ENCODE data around the gene GLIPR1. TPM values are rescaled to one million over a fixed set of nuclear protein-coding genes. Genes with fewer than 3 reads are reported as not detected.
A peak's percentile ranks its signal among the peaks of the same experiment; 100 is the strongest.
"Not testable (repeated sequence)": the region's sequence is repeated elsewhere in the genome, so short reads cannot be mapped to it uniquely, and the experiment has no call there.

Gene GLIPR1
- total RNA-seq, 2 experiments from 2014 or later, result 1.3 to 1.5 TPM

DNA sequence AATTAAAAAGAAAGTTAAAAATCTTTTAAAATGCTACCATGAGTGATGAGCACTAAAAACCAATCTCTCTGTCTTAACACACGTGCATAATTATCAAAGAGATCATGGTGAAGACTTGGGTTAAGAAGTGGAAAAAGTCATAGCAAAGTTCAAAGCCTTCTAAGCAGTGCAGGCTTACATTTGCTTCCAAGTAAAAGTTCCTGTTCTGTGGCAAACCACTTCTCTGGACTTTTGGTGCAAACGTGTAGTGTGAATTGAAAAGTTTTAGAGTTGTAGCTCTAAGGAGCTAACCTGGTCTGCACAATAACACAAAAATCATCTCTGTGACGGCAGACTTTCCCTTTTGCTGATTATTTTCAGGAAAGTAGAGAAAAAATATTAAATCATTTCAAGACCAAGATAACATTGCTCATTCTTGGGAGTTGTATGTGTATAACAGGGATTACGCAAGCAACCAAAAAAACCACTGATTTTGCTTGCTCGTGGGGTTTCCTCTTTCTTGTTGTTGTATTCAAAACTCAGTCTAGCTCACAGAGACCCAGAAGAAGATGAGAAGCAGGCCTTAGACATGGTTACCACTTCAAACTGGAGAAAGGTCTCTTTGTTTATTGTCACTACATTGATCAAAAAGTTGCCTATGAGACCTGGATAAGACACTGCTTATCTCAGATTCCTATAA, 2.3 kb upstream of the GLIPR1 start:
- intact Hi-C loops (cut with micrococcal nuclease), result loop anchor here (1.0 kb wide), 4 partner anchors 41 to 589 kb away; no protein-coding TSS in a partner anchor
- H3K36me3 Mint-ChIP-seq (ENCODE audit: low read depth), result no peaks in the 10 kb centered on the region
- no peaks in the 10 kb centered on the region for H3K9me3 Mint-ChIP-seq
- DNase-seq, result peak; percentile 64
- H3K4me1 Mint-ChIP-seq (ENCODE audit: low read depth), result peaks cover 61% of the 10 kb centered on the region
- H3K4me3 Mint-ChIP-seq, result no peak overlapping the region
- H3K27ac Mint-ChIP-seq, result peak overlapping the region; percentile 7
- CTCF ChIA-PET, result interaction anchor here (0.7 to 1.7 kb wide), 4 partner anchors 8 to 144 kb away, joined by 4 to 9 read pairs (median 6); partner anchors contain the start of genes GLIPR1L1 and GLIPR1L2
- H3K27me3 Mint-ChIP-seq (ENCODE audit: low read depth), result no peaks in the 10 kb centered on the region

DNA sequence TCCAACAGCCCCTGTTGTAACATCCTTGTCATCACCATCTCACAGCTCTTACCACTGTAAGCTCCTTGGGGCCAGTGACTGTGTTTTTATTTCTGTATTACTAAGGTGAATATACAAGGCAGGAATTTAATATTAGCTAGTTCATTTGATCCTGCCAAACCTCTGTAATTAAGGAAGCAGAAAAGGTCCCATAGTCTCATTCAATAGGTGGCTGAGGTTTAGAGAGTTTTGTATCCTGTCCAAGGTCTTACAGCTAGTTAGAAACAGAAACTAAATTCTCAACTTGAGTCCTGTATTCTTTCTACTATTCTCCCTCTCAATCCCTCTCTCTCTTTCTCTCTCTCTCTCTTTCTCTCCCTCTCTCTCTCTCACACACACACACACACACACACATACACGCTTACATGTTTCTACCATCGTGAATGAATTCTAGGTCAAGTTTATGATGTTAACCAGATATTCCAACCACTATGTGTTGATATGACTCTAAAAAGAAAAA, 543 bp upstream of the GLIPR1 start:
- Mint-ChIP-seq H3K27ac (peak overlapping the region; percentile 82), H3K27me3 (ENCODE audit: low read depth) (no peaks in the 10 kb centered on the region), H3K4me1 (ENCODE audit: low read depth) (peaks cover 76% of the 10 kb centered on the region), H3K4me3 (peak overlapping the region; percentile 87), H3K36me3 (ENCODE audit: low read depth) (no peaks in the 10 kb centered on the region), H3K9me3 (no peaks in the 10 kb centered on the region)
- CTCF ChIA-PET, result interaction anchor here (0.6 to 2.2 kb wide), 6 partner anchors 8 to 679 kb away, joined by 3 to 10 read pairs (median 3); partner anchors contain the start of genes GLIPR1L2 and PHLDA1
- intact Hi-C loops (cut with micrococcal nuclease), result loop anchor here (1.0 to 10.0 kb wide), 13 partner anchors 9 to 1585 kb away; partner anchors contain the start of genes BBS10, E2F7, GLIPR1L1 and GLIPR1L2
- no peak for DNase-seq

DNA sequence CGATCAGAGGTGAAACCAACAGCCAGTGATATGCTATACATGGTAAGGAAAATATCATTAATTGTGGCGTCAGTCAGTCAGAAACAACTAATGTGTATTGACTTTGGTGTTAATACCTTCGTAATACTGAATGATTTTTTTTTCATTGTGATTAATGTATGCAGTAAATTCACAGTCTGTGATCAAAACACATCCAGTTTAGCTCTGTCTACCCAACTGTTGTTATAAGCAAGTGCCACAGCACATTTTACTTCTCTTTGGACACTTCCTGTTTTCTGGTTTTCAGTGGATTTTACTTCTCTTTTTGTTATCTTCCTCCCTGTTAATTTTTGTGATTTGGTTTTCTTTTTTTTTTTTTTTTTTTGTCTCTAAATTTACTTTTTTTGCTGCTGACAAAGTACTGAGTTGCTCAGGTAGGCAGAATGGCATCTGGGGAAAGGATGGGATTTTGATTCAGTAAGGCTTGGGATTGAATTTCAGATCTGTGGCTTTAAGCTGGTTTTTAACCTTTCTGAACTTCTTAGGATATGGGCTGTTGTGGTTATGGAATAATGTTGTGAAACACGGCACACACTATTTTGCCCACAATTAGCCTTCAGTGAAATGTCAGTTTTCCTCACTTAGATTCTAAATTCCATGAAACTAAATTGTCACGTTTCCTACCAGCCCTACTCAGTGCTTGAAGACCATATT, 604 bp downstream of the GLIPR1 start:
- DNase-seq, result no peak
- Mint-ChIP-seq H3K4me3 (peak overlapping the region; percentile 87), H3K36me3 (ENCODE audit: low read depth) (no peaks in the 10 kb centered on the region), H3K4me1 (ENCODE audit: low read depth) (peaks cover 77% of the 10 kb centered on the region), H3K9me3 (no peaks in the 10 kb centered on the region), H3K27ac (peak overlapping the region; percentile 82), H3K27me3 (ENCODE audit: low read depth) (no peaks in the 10 kb centered on the region)
- CTCF ChIA-PET, result interaction anchor here (0.7 to 2.2 kb wide), 2 partner anchors 90 to 677 kb away, joined by 3 to 10 read pairs; partner anchors contain the start of gene GLIPR1L2
- intact Hi-C loops (cut with micrococcal nuclease), result loop anchor here (2.0 to 10.0 kb wide), 4 partner anchors 161 to 1584 kb away; partner anchors contain the start of genes BBS10, E2F7 and ZDHHC17

DNA sequence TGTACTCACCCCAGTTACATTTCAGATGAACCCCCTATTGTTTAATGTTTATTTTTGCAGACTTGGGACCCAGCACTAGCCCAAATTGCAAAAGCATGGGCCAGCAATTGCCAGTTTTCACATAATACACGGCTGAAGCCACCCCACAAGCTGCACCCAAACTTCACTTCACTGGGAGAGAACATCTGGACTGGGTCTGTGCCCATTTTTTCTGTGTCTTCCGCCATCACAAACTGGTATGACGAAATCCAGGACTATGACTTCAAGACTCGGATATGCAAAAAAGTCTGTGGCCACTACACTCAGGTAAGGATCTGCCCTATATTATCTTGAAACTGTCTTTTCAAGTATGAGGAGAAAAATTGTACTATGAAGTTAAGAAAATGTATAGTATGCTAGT, 1.2 kb downstream of the GLIPR1 start:
- DNase-seq, result no peak
- Mint-ChIP-seq H3K27me3 (ENCODE audit: low read depth) (no peaks in the 10 kb centered on the region), H3K36me3 (ENCODE audit: low read depth) (no peaks in the 10 kb centered on the region), H3K4me3 (peak overlapping the region; percentile 87), H3K27ac (peak overlapping the region; percentile 31), H3K4me1 (ENCODE audit: low read depth) (peaks cover 75% of the 10 kb centered on the region), H3K9me3 (no peaks in the 10 kb centered on the region)
- CTCF ChIA-PET, result interaction anchor here (0.6 to 2.2 kb wide), 2 partner anchors 90 to 130 kb away, joined by 3 to 10 read pairs; partner anchors contain the start of gene GLIPR1L2
- intact Hi-C loops (cut with micrococcal nuclease), result loop anchor here (2.0 to 10.0 kb wide), 4 partner anchors 161 to 1583 kb away; partner anchors contain the start of genes BBS10, E2F7 and ZDHHC17

DNA sequence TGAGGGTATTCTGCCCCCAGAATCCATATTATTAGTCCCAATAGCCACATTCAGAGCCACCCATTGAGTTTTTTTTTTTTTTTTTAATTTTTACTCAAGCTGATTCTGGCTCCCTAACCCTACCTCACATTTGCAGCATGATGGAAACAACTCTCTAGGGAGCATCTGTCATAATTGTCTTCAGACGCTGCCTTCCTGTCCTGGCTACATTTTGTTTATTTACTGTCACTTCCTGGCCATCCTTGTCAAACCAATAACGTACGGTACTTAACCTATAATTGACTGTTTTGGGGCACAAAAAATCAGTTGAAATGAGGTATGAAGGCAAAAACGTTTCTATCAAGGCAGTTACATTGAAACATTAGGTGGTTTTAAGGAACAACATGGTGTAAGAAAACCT, 2.1 kb downstream of the GLIPR1 start:
- H3K27me3 Mint-ChIP-seq (ENCODE audit: low read depth), result no peaks in the 10 kb centered on the region

DNA sequence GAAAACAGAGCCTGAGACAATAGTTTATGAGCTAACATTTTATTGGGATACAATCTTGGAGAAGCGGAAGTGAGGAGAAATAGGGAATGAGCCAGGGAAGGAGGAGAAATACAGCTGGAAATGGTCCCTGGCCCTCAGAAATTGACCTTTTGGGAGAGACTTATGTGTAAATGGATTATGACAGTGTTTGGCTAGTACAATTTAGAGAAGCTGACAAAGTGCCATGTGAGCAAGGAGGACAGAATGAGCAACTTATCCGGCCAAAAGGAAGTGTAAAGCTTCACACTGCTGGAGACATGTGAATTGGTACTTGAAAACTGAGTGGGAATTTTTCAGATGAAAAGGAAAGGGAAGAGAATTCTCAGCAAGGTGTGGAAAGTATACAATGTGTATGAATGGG, 2.9 kb downstream of the GLIPR1 start:
- peaks cover 60% of the 10 kb centered on the region for H3K4me1 Mint-ChIP-seq (ENCODE audit: low read depth)
- CTCF ChIA-PET, result interaction anchor here (0.7 to 4.6 kb wide), 12 partner anchors 9 to 1308 kb away, joined by 3 to 27 read pairs (median 4); partner anchors contain the start of gene GLIPR1L1
- no peaks in the 10 kb centered on the region for H3K9me3 Mint-ChIP-seq
- H3K27ac Mint-ChIP-seq, result no peak overlapping the region
- intact Hi-C loops (cut with micrococcal nuclease), result loop anchor here (5.0 to 10.0 kb wide), 3 partner anchors 159 to 1581 kb away; partner anchors contain the start of genes E2F7 and ZDHHC17
- no peaks in the 10 kb centered on the region for H3K27me3 Mint-ChIP-seq (ENCODE audit: low read depth)
- H3K36me3 Mint-ChIP-seq (ENCODE audit: low read depth), result no peaks in the 10 kb centered on the region
- DNase-seq, result no peak
- no peak overlapping the region for H3K4me3 Mint-ChIP-seq

More for the DNA sequence above, 2.1 kb downstream of the GLIPR1 start:
- Mint-ChIP-seq H3K27ac (no peak overlapping the region), H3K4me1 (ENCODE audit: low read depth) (peaks cover 67% of the 10 kb centered on the region), H3K36me3 (ENCODE audit: low read depth) (no peaks in the 10 kb centered on the region), H3K4me3 (no peak overlapping the region), H3K9me3 (no peaks in the 10 kb centered on the region)
- CTCF ChIA-PET, result interaction anchor here (0.7 to 4.6 kb wide), 8 partner anchors 8 to 1309 kb away, joined by 3 to 27 read pairs (median 10); partner anchors contain the start of gene GLIPR1L1
- DNase-seq, result peak; percentile 10
- intact Hi-C loops (cut with micrococcal nuclease), result loop anchor here (5.0 to 10.0 kb wide), 3 partner anchors 160 to 1582 kb away; partner anchors contain the start of genes E2F7 and ZDHHC17

DNA sequence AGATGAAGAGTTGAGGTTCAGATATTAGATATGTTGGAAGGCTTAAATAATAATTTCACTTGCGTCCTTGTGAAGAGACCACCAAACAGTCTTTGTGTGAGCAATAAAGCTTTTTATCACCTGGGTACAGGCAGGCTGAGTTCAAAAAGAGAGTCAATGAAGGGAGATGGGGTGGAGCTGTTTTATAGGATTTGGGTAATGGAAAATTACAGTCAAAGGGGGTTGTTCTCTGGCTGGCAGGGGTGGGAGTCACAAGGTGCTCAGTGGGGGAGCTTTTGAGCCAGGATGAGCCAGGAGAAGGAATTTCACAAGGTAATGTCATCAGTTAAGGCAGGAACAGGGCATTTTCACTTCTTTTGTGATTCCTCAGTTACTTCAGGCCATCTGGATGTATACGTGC, 3.9 kb downstream of the GLIPR1 start:
- H3K27ac Mint-ChIP-seq; H3K4me3 Mint-ChIP-seq; DNase-seq; H3K27me3 Mint-ChIP-seq (ENCODE audit: low read depth); H3K36me3 Mint-ChIP-seq (ENCODE audit: low read depth); H3K9me3 Mint-ChIP-seq: not testable (repeated sequence)
- peaks cover 58% of the 10 kb centered on the region for H3K4me1 Mint-ChIP-seq (ENCODE audit: low read depth)
- intact Hi-C loops (cut with micrococcal nuclease), result loop anchor here (5.0 to 10.0 kb wide), 3 partner anchors 158 to 1580 kb away; partner anchors contain the start of genes E2F7 and ZDHHC17
- CTCF ChIA-PET, result interaction anchor here (0.6 to 4.6 kb wide), 21 partner anchors 8 to 1102 kb away, joined by 3 to 27 read pairs (median 5); partner anchors contain the start of genes GLIPR1L1 and PHLDA1

DNA sequence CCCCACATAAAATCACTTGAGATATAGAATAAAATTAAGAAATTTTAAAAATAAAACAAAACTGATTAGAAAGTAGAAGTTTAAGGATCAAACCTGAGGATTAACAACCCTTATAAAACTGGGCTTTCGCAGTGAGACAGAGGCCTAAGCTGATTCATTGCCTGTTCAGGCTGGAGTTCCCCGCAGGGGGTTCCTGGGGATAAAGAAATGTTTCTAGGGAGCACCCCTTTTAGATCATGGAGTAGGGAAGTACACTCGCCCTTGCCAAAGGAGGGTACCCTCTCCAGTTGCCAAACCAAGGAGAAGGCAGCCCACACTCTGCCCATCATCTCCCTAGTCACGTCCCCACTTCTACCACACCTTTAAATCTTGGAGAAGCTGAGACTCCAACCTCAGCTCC, 6.8 kb downstream of the GLIPR1 start:
- intact Hi-C loops (cut with micrococcal nuclease), result loop anchor here (10.0 kb wide), 2 partner anchors 1277 to 1577 kb away; partner anchors contain the start of genes E2F7 and ZDHHC17

DNA sequence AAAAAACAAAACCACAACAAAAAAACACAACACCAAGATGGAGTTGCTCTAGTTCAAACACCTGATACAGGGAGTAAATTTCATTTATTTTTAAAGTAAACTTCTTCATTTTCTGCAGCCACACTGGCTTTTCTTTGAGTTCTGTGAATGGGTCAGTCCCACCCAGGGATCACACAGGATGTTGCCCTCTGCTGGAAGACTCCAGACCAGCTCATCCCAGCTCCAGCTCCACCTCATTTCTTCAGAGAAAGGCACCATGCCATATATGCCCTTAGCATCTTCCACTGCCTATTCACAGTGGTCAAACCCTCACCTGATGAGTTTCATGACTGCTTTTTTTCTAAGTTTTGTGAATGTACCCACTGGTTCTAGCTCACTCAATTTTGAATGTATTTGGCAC, 8.0 kb downstream of the GLIPR1 start:
- Mint-ChIP-seq H3K4me1 (ENCODE audit: low read depth) (peaks cover 29% of the 10 kb centered on the region), H3K27ac (no peak overlapping the region), H3K9me3 (no peaks in the 10 kb centered on the region), H3K36me3 (ENCODE audit: low read depth) (peaks cover 3% of the 10 kb centered on the region), H3K4me3 (no peak overlapping the region), H3K27me3 (ENCODE audit: low read depth) (no peaks in the 10 kb centered on the region)
- peak; percentile 11 for DNase-seq
- intact Hi-C loops (cut with micrococcal nuclease), result loop anchor here (2.0 to 10.0 kb wide), 3 partner anchors 966 to 1576 kb away; partner anchors contain the start of genes E2F7 and ZDHHC17
- CTCF ChIA-PET, result interaction anchor here (0.8 to 0.9 kb wide), 2 partner anchors 12 to 154 kb away, joined by 3 to 5 read pairs; partner anchors contain the start of gene GLIPR1L1

More for the DNA sequence above, 6.8 kb downstream of the GLIPR1 start:
- CTCF ChIA-PET, result interaction anchor here (0.5 to 1.1 kb wide), 3 partner anchors 8 to 50 kb away, joined by 3 to 4 read pairs (median 3); no protein-coding TSS in a partner anchor
- DNase-seq, result no peak
- H3K27me3 Mint-ChIP-seq (ENCODE audit: low read depth), result no peaks in the 10 kb centered on the region
- no peaks in the 10 kb centered on the region for H3K9me3 Mint-ChIP-seq
- H3K36me3 Mint-ChIP-seq (ENCODE audit: low read depth), result peaks cover 3% of the 10 kb centered on the region
- H3K27ac Mint-ChIP-seq, result no peak overlapping the region
- no peak overlapping the region for H3K4me3 Mint-ChIP-seq
- peaks cover 39% of the 10 kb centered on the region for H3K4me1 Mint-ChIP-seq (ENCODE audit: low read depth)

DNA sequence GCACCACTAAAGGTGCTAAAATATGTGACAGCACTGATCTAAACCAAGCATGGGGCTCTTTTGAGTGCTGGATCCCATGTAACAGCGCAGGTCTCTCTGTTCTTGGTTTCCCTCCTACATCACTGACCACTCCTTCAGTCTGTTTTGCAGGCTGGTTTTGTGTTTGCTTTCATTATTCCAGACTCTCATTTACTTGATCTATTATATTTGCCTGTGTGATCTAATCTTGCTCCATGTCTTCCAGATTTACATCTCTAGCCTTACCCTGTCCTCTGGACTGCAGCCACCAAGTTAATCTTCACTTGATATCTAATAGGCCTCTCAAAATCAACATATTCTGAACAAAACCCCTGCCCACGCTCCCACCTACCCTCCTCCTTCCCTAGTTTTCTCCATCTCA, 8.6 kb downstream of the GLIPR1 start:
- Mint-ChIP-seq H3K9me3 (no peaks in the 10 kb centered on the region), H3K27ac (peak overlapping the region; percentile 25), H3K36me3 (ENCODE audit: low read depth) (peaks cover 5% of the 10 kb centered on the region), H3K4me1 (ENCODE audit: low read depth) (peaks cover 24% of the 10 kb centered on the region), H3K4me3 (no peak overlapping the region), H3K27me3 (ENCODE audit: low read depth) (no peaks in the 10 kb centered on the region)
- intact Hi-C loops (cut with micrococcal nuclease), result loop anchor here (1.0 to 10.0 kb wide), 7 partner anchors 9 to 1576 kb away; partner anchors contain the start of genes E2F7, GLIPR1, GLIPR1L2 and KRR1
- CTCF ChIA-PET, result no interaction called here
- DNase-seq, result no peak

DNA sequence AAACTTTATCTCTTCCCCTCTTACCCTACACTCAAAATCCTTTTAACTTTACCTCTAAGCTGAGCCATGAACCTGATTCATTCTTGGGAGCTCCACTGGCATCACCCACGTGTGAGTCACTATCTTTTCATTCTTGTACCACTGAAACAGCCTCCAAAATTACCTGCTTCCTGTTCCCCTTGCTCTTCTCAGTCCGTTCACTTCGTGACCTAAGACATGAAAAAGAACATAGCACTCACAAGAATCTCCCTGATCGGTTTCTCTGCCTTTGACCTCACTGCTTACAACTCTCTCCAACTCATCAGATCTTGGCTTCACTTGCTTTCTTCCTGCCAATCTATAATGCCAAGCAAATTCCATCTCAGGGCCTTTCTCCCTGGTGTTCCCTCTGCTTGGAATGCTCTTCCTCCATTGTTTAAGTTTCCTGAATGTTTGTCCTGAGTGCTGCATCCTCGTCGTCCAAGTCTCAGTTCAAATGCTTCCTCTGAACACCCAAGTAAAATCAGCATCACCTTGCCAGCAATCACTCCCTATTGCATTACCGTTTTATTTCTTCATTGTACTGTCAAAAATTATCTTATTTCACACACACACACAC, 9.2 kb downstream of the GLIPR1 start:
- peaks cover 5% of the 10 kb centered on the region for H3K36me3 Mint-ChIP-seq (ENCODE audit: low read depth)
- H3K4me3 Mint-ChIP-seq, result no peak overlapping the region
- intact Hi-C loops (cut with micrococcal nuclease), result loop anchor here (1.0 to 10.0 kb wide), 7 partner anchors 9 to 1575 kb away; partner anchors contain the start of genes E2F7, GLIPR1, GLIPR1L2 and KRR1
- H3K9me3 Mint-ChIP-seq, result no peaks in the 10 kb centered on the region
- DNase-seq, result peak; percentile 62
- H3K27ac Mint-ChIP-seq, result peak overlapping the region; percentile 25
- H3K27me3 Mint-ChIP-seq (ENCODE audit: low read depth), result no peaks in the 10 kb centered on the region
- H3K4me1 Mint-ChIP-seq (ENCODE audit: low read depth), result peaks cover 19% of the 10 kb centered on the region
- CTCF ChIA-PET, result no interaction called here
